H1 (cell line): ENCODE data around the gene CX3CR1. TPM values are rescaled to one million over a fixed set of nuclear protein-coding genes. Genes with fewer than 3 reads are reported as not detected.

Experiments used
- CTCF ChIA-PET: fragments of 300-600 bp; sonication (Branson Sonifier 250); formaldehyde crosslinking; loops from one replicate; lab custom pipeline; 2021; ENCODE audit not compliant: partially characterized antibody; lab: Charles Lee
- POLR2A ChIA-PET: fragments of 300-600 bp; sonication (Branson Sonifier 250); formaldehyde crosslinking; loops from one replicate; lab custom pipeline; 2021; ENCODE audit warnings: inconsistent platforms; ENCODE audit not compliant: partially characterized antibody; lab: Charles Lee
- DNase-seq, 2 experiments: peaks; one replicate each; pipeline versions ENCODE4 v3.0.0 to v3.0.0-alpha.2; 2010 to 2022; ENCODE audit warnings: low spot score in 2 of 2, low read depth in 1 of 2, mixed read lengths in 1 of 2
- FAIRE-seq: peaks from 2 replicates; lab custom pipeline; 2011; peaks lifted over from hg19 to GRCh38; lab: Jason Lieb, UNC
- H2AFZ ChIP-seq: 2 replicates; pipeline ENCODE4 v1.8.1; 2012; ENCODE audit warnings: low read length, inconsistent platforms
- H2AK5ac ChIP-seq: 2 replicates; pipeline ENCODE4 v1.6.1; 2013; ENCODE audit warnings: low read depth, low read length
- H2BK120ac ChIP-seq: replicated peaks from 2 replicates; pipeline ENCODE3; 2013; ENCODE audit warnings: low read depth, low read length, inconsistent platforms
- H2BK12ac ChIP-seq: 2 replicates; pipeline ENCODE4 v1.6.1; 2013; ENCODE audit warnings: low read depth, low read length
- H2BK15ac ChIP-seq: 2 replicates; pipeline ENCODE4 v1.6.1; 2013; ENCODE audit warnings: low read length
- H2BK20ac ChIP-seq: 2 replicates; pipeline ENCODE4 v1.6.1; 2013; ENCODE audit warnings: low read length
- H2BK5ac ChIP-seq: 2 replicates; pipeline ENCODE4 v1.6.1; 2013; ENCODE audit warnings: low read depth, low read length
- H3K14ac ChIP-seq: 2 replicates; pipeline ENCODE4 v1.6.1; 2013; ENCODE audit warnings: inconsistent platforms; ENCODE audit not compliant: insufficient read length
- H3K18ac ChIP-seq: 2 replicates; pipeline ENCODE4 v1.6.1; 2013; ENCODE audit warnings: low read length; ENCODE audit errors: extremely low read depth
- H3K23ac ChIP-seq: 2 replicates; pipeline ENCODE4 v1.6.1; 2013; ENCODE audit warnings: inconsistent platforms; ENCODE audit not compliant: insufficient read length
- H3K23me2 ChIP-seq: 2 replicates; pipeline ENCODE4 v1.6.1; 2013; ENCODE audit warnings: low read depth, low read length
- H3K27ac ChIP-seq: 2 replicates; pipeline ENCODE4 v1.6.1; 2011; ENCODE audit warnings: low read depth, low read length, inconsistent platforms
- H3K27me3 ChIP-seq, 4 experiments: replicated peaks in 1 of 4; 1 replicate in 1 of 4; 2 replicates in 3 of 4; pipeline versions ENCODE4 v1.6.1 to v1.8.1; 2011 to 2013; ENCODE audit warnings: low read length in 3 of 4, mild to moderate bottlenecking in 3 of 4, inconsistent platforms in 2 of 4, mixed read lengths in 2 of 4, moderate library complexity in 1 of 4; ENCODE audit not compliant: control insufficient read depth in 3 of 4, insufficient read depth in 3 of 4; ENCODE audit errors: extremely low read depth in 1 of 4
- H3K36me3 ChIP-seq, 4 experiments: 2 replicates each; pipeline versions ENCODE4 v1.6.1 to v1.8.1; 2011 to 2013; ENCODE audit warnings: mild to moderate bottlenecking in 4 of 4, low read length in 3 of 4, moderate library complexity in 2 of 4, control low read depth in 1 of 4, inconsistent platforms in 1 of 4; ENCODE audit not compliant: insufficient read depth in 4 of 4, control insufficient read depth in 2 of 4
- H3K4ac ChIP-seq: replicated peaks from 2 replicates; pipeline ENCODE3; 2013; ENCODE audit warnings: low read length, low read depth, mixed read lengths, inconsistent platforms; ENCODE audit not compliant: insufficient read length
- H3K4me1 ChIP-seq, 4 experiments: replicated peaks in 1 of 4; 1 replicate in 1 of 4; 2 replicates in 3 of 4; pipeline versions ENCODE4 v1.6.1 to v1.8.1; 2011 to 2013; ENCODE audit warnings: low read length in 3 of 4, inconsistent platforms in 2 of 4, mixed read lengths in 1 of 4; ENCODE audit not compliant: insufficient read depth in 4 of 4, control insufficient read depth in 3 of 4
- H3K4me2 ChIP-seq, 2 experiments: 2 replicates each; pipeline versions ENCODE4 v1.6.1 to v1.8.1; 2011 to 2013; ENCODE audit warnings: low read depth in 2 of 2, low read length in 2 of 2, control low read depth in 1 of 2, inconsistent platforms in 1 of 2, mild to moderate bottlenecking in 1 of 2; ENCODE audit not compliant: insufficient read depth in 1 of 2
- H3K4me3 ChIP-seq, 4 experiments: fragments of 200-600, 300-600 bp in 1 of 4; sonication (generic), shearing (Covaris generic), sonication (Bioruptor Twin) in 1 of 4; 2 replicates each; pipeline versions ENCODE4 v1.5.1 to v1.8.1; 2011 to 2016; ENCODE audit warnings: low read length in 4 of 4, low read depth in 3 of 4, control low read depth in 2 of 4, inconsistent platforms in 2 of 4, mild to moderate bottlenecking in 2 of 4, mixed read lengths in 1 of 4, moderate library complexity in 1 of 4; ENCODE audit not compliant: insufficient read depth in 2 of 4; ENCODE audit errors: extremely low read depth in 1 of 4
- H3K56ac ChIP-seq: replicated peaks from 2 replicates; pipeline ENCODE3; 2013; ENCODE audit warnings: low read depth, mild to moderate bottlenecking, mixed read lengths, low read length, inconsistent platforms; ENCODE audit not compliant: insufficient read length
- H3K79me1 ChIP-seq: 2 replicates; pipeline ENCODE4 v1.6.1; 2013; ENCODE audit warnings: low read depth, low read length, control low read depth
- H3K79me2 ChIP-seq, 2 experiments: 2 replicates each; pipeline versions ENCODE4 v1.6.1 to v1.8.1; 2012 to 2013; ENCODE audit warnings: low read length in 2 of 2, mild to moderate bottlenecking in 2 of 2, inconsistent platforms in 1 of 2; ENCODE audit not compliant: insufficient read depth in 2 of 2, control insufficient read depth in 1 of 2
- H3K9ac ChIP-seq, 4 experiments: replicated peaks in 1 of 4; 1 replicate in 1 of 4; 2 replicates in 3 of 4; pipeline versions ENCODE4 v1.6.1 to v1.8.1; 2011 to 2013; ENCODE audit warnings: low read depth in 3 of 4, low read length in 3 of 4, control low read depth in 2 of 4, mild to moderate bottlenecking in 2 of 4, moderate library complexity in 2 of 4, inconsistent platforms in 1 of 4; ENCODE audit errors: extremely low read depth in 1 of 4
- H3K9me3 ChIP-seq, 2 experiments: 2 replicates each; pipeline versions ENCODE4 v1.6.1 to v1.8.1; 2012 to 2013; ENCODE audit warnings: mild to moderate bottlenecking in 2 of 2, moderate library complexity in 2 of 2, control low read depth in 1 of 2, inconsistent platforms in 1 of 2, low read depth in 1 of 2, low read length in 1 of 2, mixed read lengths in 1 of 2; ENCODE audit not compliant: insufficient read depth in 2 of 2
- H4K20me1 ChIP-seq, 2 experiments: replicated peaks in 1 of 2; 2 replicates each; pipeline versions ENCODE3 to v1.8.1; 2011 to 2013; ENCODE audit warnings: inconsistent platforms in 2 of 2, low read length in 2 of 2, mild to moderate bottlenecking in 1 of 2; ENCODE audit not compliant: insufficient read depth in 2 of 2, control insufficient read depth in 1 of 2
- H4K5ac ChIP-seq: 2 replicates; pipeline ENCODE4 v1.6.1; 2013; ENCODE audit warnings: low read length, low read depth, mixed read lengths, inconsistent platforms; ENCODE audit not compliant: insufficient read length
- H4K8ac ChIP-seq: 2 replicates; pipeline ENCODE4 v1.8.0; 2013; ENCODE audit warnings: mild to moderate bottlenecking, moderate library complexity, low read length, inconsistent platforms; ENCODE audit not compliant: insufficient read depth; ENCODE audit errors: extremely low read depth
- H4K91ac ChIP-seq: replicated peaks from 2 replicates; pipeline ENCODE3; 2013; ENCODE audit warnings: low read length, mixed read lengths, inconsistent platforms; ENCODE audit not compliant: insufficient read length
- CREB1 ChIP-seq: IDR thresholded peaks from 2 replicates; pipeline ENCODE4 v1.6.1; 2012; ENCODE audit warnings: inconsistent platforms
- FOSL1 ChIP-seq: IDR thresholded peaks from 2 replicates; pipeline ENCODE4 v1.6.1; 2011; ENCODE audit warnings: mild to moderate bottlenecking, low read depth, low read length, moderate library complexity; ENCODE audit not compliant: insufficient read depth
- GTF2F1 ChIP-seq: IDR thresholded peaks from 2 replicates; pipeline ENCODE4 v1.6.1; 2012; ENCODE audit warnings: low read depth, low read length, improper control_type of control experiment, borderline replicate concordance
- HDAC2 ChIP-seq, 2 experiments: fragments of 300-600 bp in 1 of 2; sonication (generic) in 1 of 2; IDR thresholded peaks; 2 replicates each; pipeline ENCODE4 v1.6.1; 2011 to 2012; ENCODE audit warnings: low read depth in 2 of 2, low read length in 2 of 2, mild to moderate bottlenecking in 2 of 2, moderate library complexity in 2 of 2, borderline replicate concordance in 1 of 2, inconsistent platforms in 1 of 2
- HDAC6 ChIP-seq: IDR thresholded peaks from one replicate; pipeline ENCODE4 v1.7.1; 2012; ENCODE audit warnings: low read depth, mild to moderate bottlenecking, inconsistent platforms, low read length, moderate library complexity
- MAFK ChIP-seq: IDR thresholded peaks from 2 replicates; pipeline ENCODE4 v1.6.1; 2012; ENCODE audit warnings: low read depth, mild to moderate bottlenecking, improper control_type of control experiment, low read length
- POLR2AphosphoS5 ChIP-seq: IDR thresholded peaks from 2 replicates; pipeline ENCODE4 v1.6.1; 2011; ENCODE audit warnings: low read depth, low read length
- TAF1 ChIP-seq: IDR thresholded peaks from 2 replicates; pipeline ENCODE4 v1.6.1; 2011; ENCODE audit warnings: mild to moderate bottlenecking, low read depth, low read length
- WGBS, 2 experiments: shearing (Covaris generic) in 1 of 2; methylation state at CpG; one replicate each; pipeline versions ENCODE4 v1.1.6 to v1.1.7; 2013 to 2015; ENCODE audit warnings: low lambda C conversion rate in 2 of 2, mixed read lengths in 2 of 2, inconsistent platforms in 1 of 2, low coverage in 1 of 2, missing lambda C conversion rate in 1 of 2; ENCODE audit not compliant: insufficient replicate concordance in 2 of 2, insufficient coverage in 1 of 2, insufficient read length in 1 of 2; ENCODE audit errors: extremely low coverage in 1 of 2, missing lambda C conversion rate in 1 of 2; 5-methylcytosine and 5-hydroxymethylcytosine counted together
- polyA plus RNA-seq, 7 experiments: library from polyadenylated mRNA; depleted of rRNA in 3 of 7; stranded (reverse) in 5 of 7; unstranded in 2 of 7; fragments of >200 nt in 5 of 7; fragments of 200-250 nt in 2 of 7; gene quantifications; 1 replicate in 5 of 7; 2 replicates in 1 of 7; 4 replicates in 1 of 7; pipeline versions ENCODE4 v1.2.1 to v1.2.3, GENCODE V29; 2011 to 2013; ENCODE audit warnings: missing spikeins in 2 of 7, mixed read lengths in 2 of 7
- total RNA-seq: library from RNA; stranded (reverse); fragmentation: NEBNext Ultra II Directional; extraction: Animal tissue kit (Norgen Biotek cat#: 25700); gene quantifications from 2 replicates; pipeline ENCODE4 v1.2.1, GENCODE V29; 2021
- TF ChIP-seq, protein P1 (sequence below): IDR thresholded peaks from 2 replicates; pipeline ENCODE4 v1.6.1; 2011; ENCODE audit warnings: low read length, improper control_type of control experiment

CX3CR1 gene
- total and polyA plus RNA-seq, 2 of the 8 experiments (the other 6 are each of a cell fraction or from before 2014, with no cell fraction given), result 0.08 TPM; not detected in 1

DNA sequence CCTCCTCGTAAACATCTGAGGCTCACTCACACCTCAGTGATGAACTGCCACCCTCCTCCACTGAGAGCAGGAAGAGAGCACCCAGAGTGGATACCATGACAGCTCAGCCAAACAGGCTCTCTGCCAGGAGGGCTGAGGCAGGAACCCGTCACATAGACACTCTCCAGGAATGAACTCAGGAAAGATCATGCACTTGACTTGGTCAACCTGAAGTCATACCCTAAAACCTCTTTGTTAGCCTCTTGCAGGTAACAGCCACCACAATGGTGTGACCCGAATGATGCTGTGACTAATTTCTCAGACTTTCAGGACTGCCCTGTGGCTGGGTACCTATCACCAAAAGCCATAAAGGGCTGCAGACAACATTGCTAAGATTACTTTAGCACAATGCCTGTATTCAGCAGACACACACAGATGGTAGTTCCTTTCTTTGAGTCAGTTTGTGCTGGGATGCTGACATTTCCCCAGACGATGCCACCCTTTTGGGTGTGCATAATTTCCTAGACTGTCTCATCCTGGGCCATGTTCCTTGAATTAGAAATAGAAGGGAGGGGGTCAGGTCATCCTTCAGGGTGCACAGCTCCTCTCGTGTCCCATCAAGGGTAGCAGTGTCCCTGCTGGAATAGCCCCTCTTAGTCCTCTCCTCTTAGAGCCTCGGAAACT is 30.3 kb downstream of the CX3CR1 start:
- no peaks in the 10 kb centered on the region for H3K79me1 ChIP-seq
- H2AK5ac ChIP-seq, result no peak overlapping the region
- H4K8ac ChIP-seq, result no peak overlapping the region
- FAIRE-seq (no peak), DNase-seq (no peak)
- H4K5ac ChIP-seq, result no peak overlapping the region
- no peak overlapping the region for H3K27ac ChIP-seq
- no peaks in the 10 kb centered on the region for H3K23me2 ChIP-seq
- H3K9me3 ChIP-seq, result no peaks in the 10 kb centered on the region
- H3K18ac ChIP-seq, result no peak overlapping the region
- TF ChIP-seq, protein P1, sequence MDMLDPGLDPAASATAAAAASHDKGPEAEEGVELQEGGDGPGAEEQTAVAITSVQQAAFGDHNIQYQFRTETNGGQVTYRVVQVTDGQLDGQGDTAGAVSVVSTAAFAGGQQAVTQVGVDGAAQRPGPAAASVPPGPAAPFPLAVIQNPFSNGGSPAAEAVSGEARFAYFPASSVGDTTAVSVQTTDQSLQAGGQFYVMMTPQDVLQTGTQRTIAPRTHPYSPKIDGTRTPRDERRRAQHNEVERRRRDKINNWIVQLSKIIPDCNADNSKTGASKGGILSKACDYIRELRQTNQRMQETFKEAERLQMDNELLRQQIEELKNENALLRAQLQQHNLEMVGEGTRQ, result no peak
- TF ChIP-seq HDAC6, result no peak
- no peak for TF ChIP-seq TAF1
- no peak for TF ChIP-seq GTF2F1
- no peak for TF ChIP-seq CREB1
- no peak for TF ChIP-seq HDAC2 (IDR thresholded peaks at IDR 0.05; ENCODE audit: borderline replicate concordance in 1 of 2, low read depth in 2 of 2, low read length in 2 of 2)
- TF ChIP-seq MAFK, result no peak
- no peak for TF ChIP-seq FOSL1
- TF ChIP-seq POLR2AphosphoS5, result no peak
- POLR2A ChIA-PET, result no interaction called here
- no peak overlapping the region for H4K91ac ChIP-seq
- no peak overlapping the region for H3K4me2 ChIP-seq
- no peak overlapping the region for H3K4me3 ChIP-seq
- H2BK20ac ChIP-seq, result no peak overlapping the region
- no peak overlapping the region for H3K23ac ChIP-seq
- CTCF ChIA-PET, result interaction anchor here (0.5 to 5.3 kb wide), 7 partner anchors 13 to 124 kb away, joined by 3 to 21 read pairs (median 4); partner anchors contain the start of gene XIRP1
- H2BK120ac ChIP-seq, result no peak overlapping the region
- H3K14ac ChIP-seq, result no peak overlapping the region
- no peak overlapping the region for H2BK12ac ChIP-seq
- H2BK5ac ChIP-seq, result no peak overlapping the region
- peaks cover 0 to 3% (median 0%) of the 10 kb centered on the region in 4 experiments; a peak in 1 of 7 replicates for H3K4me1 ChIP-seq
- H3K9ac ChIP-seq, result no peak overlapping the region
- no peak overlapping the region for H3K56ac ChIP-seq
- no peaks in the 10 kb centered on the region for H3K36me3 ChIP-seq
- no peak overlapping the region for H2AFZ ChIP-seq
- H3K27me3 ChIP-seq, result no peaks in the 10 kb centered on the region; a peak in 2 of 7 replicates
- WGBS, 2 experiments, result 90% methylated on average over 6 of the region's 6 CpGs; no CpG with 5 or more reads in 1 of the 2 experiments
- no peaks in the 10 kb centered on the region for H3K79me2 ChIP-seq
- no peak overlapping the region for H2BK15ac ChIP-seq
- no peaks in the 10 kb centered on the region for H4K20me1 ChIP-seq
- H3K4ac ChIP-seq, result no peak overlapping the region
